Measurements from ENCODE around the gene MCMBP.

- TF ChIP-seq EZH2 (IDR thresholded peaks at IDR 0.05; ENCODE audit: insufficient read depth, poor library complexity, severe bottlenecking) (no peak), EZH2phosphoT487 (IDR thresholded peaks at IDR 0.05; ENCODE audit: insufficient read depth, low read depth) (no peak)
Observed at GRCh38 chr10:119858063-119858462, 14.6 kb downstream of the MCMBP start.
